Activated effector memory CD4-positive, alpha-beta T cell treated with Interleukin-2 at 50 U/mL for 16 hours (primary cell): ENCODE results near the gene FLNB.
"Not testable (repeated sequence)": the region's sequence is repeated elsewhere in the genome, so short reads cannot be mapped to it uniquely, and the experiment has no call there.

ENCODE experiments used
- DNase-seq: peaks from one replicate; pipeline ENCODE4 v3.0.0-alpha.2; 2020

Gene FLNB

GRCh38 chr3:58035524-58036255 is 27.5 kb downstream of the FLNB start:
- DNase-seq: no peak

GRCh38 chr3:58036293-58037032 is 28.2 kb downstream of the FLNB start:
- no peak for DNase-seq

- no peak for DNase-seq
Observed at GRCh38 chr3:58037141-58037910, 29.1 kb downstream of the FLNB start.

GRCh38 chr3:58038675-58039292 is 30.6 kb downstream of the FLNB start:
- DNase-seq: no peak

- no peak for DNase-seq
Observed at GRCh38 chr3:58039601-58040000, 31.4 kb downstream of the FLNB start.

GRCh38 chr3:58041182-58041825 is 33.1 kb downstream of the FLNB start:
- no peak for DNase-seq

DNA sequence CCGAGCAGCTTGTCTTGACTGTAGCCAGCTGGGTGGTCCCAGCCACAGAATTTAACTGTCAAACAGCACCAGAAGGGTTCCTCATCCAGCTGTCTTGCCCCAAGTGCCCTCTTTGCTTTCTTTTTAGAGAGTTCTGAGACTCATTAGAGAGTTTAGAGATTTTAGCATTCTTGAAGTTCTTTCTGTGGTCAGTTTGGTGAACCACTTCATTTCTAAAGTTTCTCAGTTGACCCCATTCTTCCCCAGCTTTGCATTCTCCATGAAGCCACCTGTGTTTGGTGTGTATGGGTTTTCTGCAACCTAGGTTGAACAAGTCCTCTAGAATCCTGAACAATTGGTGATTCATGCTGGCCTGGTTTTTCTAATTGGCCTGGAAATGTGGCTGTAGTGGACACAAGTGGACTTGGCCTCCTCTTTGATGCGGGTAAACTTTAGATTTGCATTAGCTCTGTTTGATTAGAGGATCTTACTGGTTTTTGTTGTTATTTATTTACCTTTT is 33.7 kb downstream of the FLNB start:
- no peak for DNase-seq

DNA sequence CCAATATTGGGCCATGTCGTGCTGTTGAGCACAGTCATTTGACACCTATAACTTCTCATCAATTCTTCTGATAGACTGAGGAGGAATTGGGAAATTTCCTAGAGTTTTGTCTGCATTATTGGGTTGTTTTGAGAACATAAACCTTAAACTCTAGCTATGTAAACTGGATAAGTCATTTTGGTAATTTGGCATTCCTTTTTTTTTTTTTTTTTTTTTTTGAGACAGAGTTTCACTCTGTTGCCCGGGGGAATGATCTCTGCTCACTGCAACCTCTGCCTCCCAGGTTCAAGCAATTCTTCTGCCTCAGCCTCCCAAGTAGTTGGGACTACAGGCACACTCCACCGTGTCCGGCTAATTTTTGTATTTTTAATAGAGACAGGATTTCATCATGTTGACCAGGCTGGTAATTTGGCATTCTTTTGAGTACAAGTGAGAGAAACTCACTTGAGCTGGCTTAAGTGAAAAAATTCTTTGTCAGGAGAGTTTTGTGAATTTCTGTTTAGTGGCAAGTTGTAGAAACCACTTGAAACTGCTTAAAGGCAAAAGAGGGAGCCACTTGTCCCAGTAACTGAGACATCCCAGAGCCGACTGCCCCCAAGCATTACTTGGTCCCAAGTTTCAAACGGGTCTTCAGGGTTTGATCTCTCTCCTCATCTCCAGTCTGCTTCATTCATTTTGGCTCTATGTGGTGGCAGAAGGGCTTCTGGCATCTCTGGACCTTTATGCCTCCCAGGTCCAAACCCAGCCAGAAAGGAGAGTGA is 34.9 kb downstream of the FLNB start:
- no peak for DNase-seq

DNA sequence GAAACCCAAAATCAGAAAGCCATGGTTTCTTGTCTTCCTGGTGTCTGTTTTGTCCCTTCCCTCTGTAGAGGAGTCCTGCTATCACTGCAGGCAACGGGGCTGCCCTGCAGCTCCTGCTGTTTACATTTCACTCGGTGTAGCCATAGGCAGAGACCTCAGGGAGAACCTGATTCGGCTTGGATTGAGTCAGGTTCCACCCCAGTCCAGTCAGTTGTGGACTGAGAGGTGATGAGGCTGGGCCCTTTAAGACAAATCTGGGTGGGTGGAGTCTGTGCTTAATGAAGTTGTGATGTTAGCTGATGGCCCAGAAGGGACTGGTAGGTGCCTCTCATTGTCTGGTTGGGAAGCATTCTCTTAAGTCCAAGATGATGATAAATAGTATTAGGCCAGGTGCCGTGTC is 35.7 kb downstream of the FLNB start:
- no peak for DNase-seq

GRCh38 chr3:58044691-58045483 is 36.7 kb downstream of the FLNB start:
- no peak for DNase-seq

DNA sequence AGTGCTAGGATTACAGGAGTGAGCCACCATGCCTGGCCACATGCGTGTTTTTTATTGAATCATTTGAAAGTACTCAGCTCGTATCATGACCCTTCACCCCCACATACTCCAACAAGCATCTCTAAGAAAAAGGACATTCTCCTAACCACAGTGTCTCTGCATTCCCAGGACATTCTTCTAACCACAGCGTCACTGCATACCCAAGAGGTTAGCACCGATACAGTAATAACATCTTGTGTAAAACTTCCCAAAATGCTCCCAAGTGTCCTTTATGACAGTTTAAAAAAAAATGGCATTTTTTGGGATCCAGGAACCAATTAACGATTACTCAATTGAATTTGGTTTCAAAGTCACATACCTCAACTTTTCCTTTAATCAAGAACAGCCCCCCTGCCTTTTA is 39.6 kb downstream of the FLNB start:
- no peak for DNase-seq

DNA sequence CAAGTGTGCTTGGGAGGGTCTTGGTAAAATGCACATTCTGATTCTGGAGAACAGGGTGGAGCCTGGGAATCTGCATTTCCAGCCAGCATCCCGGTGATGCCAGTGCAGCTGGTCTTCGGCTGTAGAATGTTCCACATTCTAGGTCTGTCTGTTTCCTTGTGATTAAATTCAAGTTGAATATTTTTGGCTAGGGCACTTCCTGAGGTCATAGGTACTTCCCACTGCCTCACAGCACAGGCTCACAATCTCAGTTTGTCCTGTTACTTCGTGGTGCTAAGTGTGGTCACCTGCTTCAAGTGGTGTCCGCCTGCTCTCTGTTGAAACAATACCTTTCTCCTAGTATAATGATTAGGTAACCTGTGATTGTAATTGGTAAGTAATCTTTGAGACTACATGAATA is 40.1 kb downstream of the FLNB start:
- no peak for DNase-seq

- DNase-seq: no peak
Observed at GRCh38 chr3:58049143-58049785, 41.0 kb downstream of the FLNB start.

- no peak for DNase-seq
Observed at GRCh38 chr3:58051196-58051595, 43.0 kb downstream of the FLNB start.

DNA sequence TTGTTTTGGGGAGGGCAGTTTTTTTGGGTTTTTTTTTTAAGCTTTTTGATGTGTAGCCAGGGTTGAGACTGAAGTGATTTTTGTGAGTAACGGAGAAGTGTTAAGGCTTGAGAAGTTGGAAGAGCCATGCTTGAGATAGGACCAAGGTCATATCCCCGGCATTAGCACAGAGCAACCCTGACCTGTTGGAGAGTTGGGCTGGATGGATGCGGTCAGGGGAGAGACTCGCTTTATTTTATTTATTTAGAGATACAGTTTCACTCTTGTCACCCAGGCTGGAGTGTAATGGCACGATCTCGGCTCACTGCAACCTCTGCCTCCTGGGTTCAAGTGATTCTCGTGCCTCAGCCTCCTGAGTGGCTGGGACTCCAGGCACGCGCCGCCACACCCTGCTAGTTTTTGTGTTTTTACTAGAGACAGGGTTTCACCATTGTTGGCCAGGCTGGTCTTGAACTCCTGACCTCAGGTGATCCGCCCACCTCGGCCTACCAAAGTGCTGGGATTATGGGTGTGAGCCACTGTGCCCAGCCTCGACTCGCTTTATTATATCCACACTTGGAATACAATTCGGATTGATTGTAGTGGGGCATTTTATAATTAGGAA is 43.5 kb downstream of the FLNB start:
- not testable (repeated sequence) for DNase-seq

DNA sequence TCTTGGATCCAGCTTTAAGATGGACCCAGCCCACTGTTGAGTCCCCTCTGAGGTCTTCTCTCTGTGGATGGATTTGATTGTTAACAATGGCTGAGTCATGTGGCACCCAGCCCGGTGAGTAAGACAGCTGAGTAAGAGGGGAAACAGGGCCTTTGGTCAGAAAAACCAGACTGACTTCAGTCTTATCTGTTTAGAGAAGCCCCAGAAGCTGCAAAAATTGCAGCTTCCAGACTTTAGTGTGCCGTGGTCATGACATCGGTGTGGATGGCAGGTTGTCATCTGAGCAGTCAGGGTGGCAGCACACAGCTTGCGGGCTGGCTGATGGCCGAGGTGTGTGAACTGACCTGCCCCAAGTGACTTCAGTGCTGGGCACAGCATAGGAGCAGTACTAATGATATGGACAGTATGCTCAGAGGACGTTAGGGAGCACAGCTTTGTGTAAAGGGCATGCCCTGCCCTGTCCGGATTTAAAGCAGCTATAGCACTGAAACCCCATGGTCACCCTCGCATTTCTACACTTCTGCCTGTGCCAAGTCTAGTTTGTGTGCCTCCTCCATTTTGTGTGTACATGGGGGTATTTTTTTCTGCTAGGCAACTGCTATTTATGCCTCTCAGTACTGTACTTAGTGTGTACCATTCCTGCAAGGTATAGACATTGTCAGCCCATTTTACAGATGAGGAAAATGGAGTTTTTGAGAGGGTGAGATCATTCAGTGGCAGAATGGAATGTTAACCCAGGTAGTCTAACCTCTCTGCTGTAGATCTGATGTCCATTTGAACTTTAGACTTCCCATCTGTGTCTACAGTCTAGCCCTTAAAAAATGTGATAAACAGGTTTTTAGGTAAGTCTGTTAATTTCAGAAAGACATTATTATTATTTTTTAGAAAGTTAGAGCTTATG is 44.4 kb downstream of the FLNB start:
- DNase-seq: no peak

- no peak for DNase-seq
Observed at GRCh38 chr3:58054652-58055051, 46.4 kb downstream of the FLNB start.

DNA sequence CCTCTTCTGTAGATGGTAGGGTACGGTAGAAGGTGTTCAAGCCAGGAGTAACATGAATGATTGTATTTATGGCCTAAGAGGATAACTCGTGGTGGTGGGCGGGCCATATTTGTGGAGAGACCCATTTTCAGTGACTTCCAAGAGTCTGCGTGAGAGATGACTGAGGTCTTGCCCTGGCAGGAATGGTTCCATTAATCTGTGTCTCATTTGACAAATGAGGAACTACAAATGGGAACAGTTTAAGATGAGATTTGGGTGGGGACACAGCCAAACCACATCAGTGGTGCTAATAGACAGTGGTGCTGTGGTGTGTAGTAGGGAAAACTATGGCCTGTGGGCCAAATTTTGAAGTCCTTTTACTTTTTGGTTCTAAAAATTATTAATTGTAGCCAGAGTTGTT is 47.1 kb downstream of the FLNB start:
- no peak for DNase-seq

DNA sequence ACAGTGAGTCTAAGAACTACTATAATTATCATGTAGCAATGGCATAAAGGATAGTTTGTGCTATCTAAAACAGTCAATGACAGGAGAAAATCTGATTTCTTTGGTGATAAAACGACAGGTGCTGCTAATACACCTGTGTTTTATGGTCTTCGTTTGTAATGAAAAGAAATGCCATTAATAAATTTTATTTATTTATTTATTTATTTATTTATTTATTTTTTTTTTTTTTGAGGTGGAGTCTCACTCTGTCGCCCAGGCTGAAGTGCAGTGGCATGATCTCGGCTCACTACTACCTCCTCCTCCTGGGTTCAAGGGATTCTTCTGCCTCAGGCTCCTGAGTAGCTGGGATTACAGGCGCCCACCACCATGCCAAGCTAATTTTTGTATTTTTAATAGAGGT is 47.7 kb downstream of the FLNB start:
- not testable (repeated sequence) for DNase-seq
